K562 (cell line): Measurements from ENCODE around the gene LYPD4. TPM values are rescaled to one million over a fixed set of nuclear protein-coding genes. Genes with fewer than 3 reads are reported as not detected.

Source experiments
- CBFA2T2 ChIP-seq: fragments of 450-650 bp; conservative IDR thresholded peaks from 2 replicates; pipeline ENCODE4 v1.6.1; 2017; ENCODE audit warnings: mild to moderate bottlenecking
- CREB3L1 ChIP-seq: fragments of 450-650 bp; IDR thresholded peaks from 2 replicates; pipeline ENCODE4 v1.6.1; 2014; ENCODE audit warnings: low read depth, mild to moderate bottlenecking, moderate library complexity, borderline replicate concordance
- ESRRA ChIP-seq: fragments of 450-650 bp; IDR thresholded peaks from 2 replicates; pipeline ENCODE4 v1.6.1; 2014; ENCODE audit warnings: low read depth, mild to moderate bottlenecking, moderate library complexity, borderline replicate concordance
- PBX2 ChIP-seq, 2 experiments: IDR thresholded peaks in 1 of 2; conservative IDR thresholded peaks in 1 of 2; 2 replicates each; pipeline ENCODE4 v1.6.1; 2016; ENCODE audit warnings: low read depth in 2 of 2, mild to moderate bottlenecking in 1 of 2, missing compliant biosample characterization in 1 of 2, missing genetic modification characterization in 1 of 2, moderate library complexity in 1 of 2
- PHB ChIP-seq: fragments of 250-450 bp; sonication (Bioruptor Pico); IDR thresholded peaks from 2 replicates; pipeline ENCODE4 v1.5.0; 2021
- REST ChIP-seq, 2 experiments: fragments of 450-650 bp; formaldehyde crosslinking in 1 of 2; IDR thresholded peaks; 2 replicates each; pipeline versions ENCODE4 v1.4.0 to v1.6.1; 2014 to 2020; ENCODE audit warnings: mild to moderate bottlenecking in 2 of 2, borderline replicate concordance in 1 of 2, low read depth in 1 of 2
- SMARCA5 ChIP-seq: fragments of 450-650 bp; IDR thresholded peaks from 2 replicates; pipeline ENCODE4 v1.6.1; 2016
- SNIP1 ChIP-seq: fragments of 450-650 bp; IDR thresholded peaks from 2 replicates; pipeline ENCODE4 v1.7.1; 2017; ENCODE audit warnings: low read depth, mild to moderate bottlenecking
- SRSF1 ChIP-seq: fragments of 200-400 bp; formaldehyde crosslinking; IDR thresholded peaks from 2 replicates; pipeline ENCODE4 v1.6.1; 2017; ENCODE audit warnings: mild to moderate bottlenecking, low read depth, low read length, moderate library complexity
- TCF15 ChIP-seq: fragments of 250-450 bp; sonication (Bioruptor Pico); IDR thresholded peaks from 2 replicates; pipeline ENCODE4 v1.8.0; 2022; ENCODE audit warnings: moderate library complexity, mild to moderate bottlenecking, inconsistent platforms
- ZNF121 ChIP-seq: sonication (generic); formaldehyde crosslinking; conservative IDR thresholded peaks from 2 replicates; pipeline ENCODE4 v1.8.0; 2022; ENCODE audit warnings: missing genetic modification reagents
- ZNF766 ChIP-seq: fragments of 200-800 bp; sonication (Bioruptor generic); conservative IDR thresholded peaks from 2 replicates; pipeline ENCODE4 v1.6.1; 2016; ENCODE audit warnings: missing genetic modification characterization, missing compliant biosample characterization
- polyA plus RNA-seq, 8 experiments: library from polyadenylated mRNA; depleted of rRNA in 4 of 8; stranded (reverse) in 5 of 8; unstranded in 3 of 8; fragments of >200 nt; fragmentation: Nextera tagmentation in 2 of 8; fragmentation: Illumina TruSeq in 1 of 8; extraction: Ambion mirVana in 2 of 8; extraction: Trizol in 1 of 8; gene quantifications; 2 replicates each; pipeline versions ENCODE4 v1.2.1 to v1.2.3, GENCODE V29; 2011 to 2014; ENCODE audit warnings: inconsistent platforms in 1 of 8, missing spikeins in 1 of 8
- total RNA-seq, 7 experiments: library from RNA; depleted of rRNA in 6 of 7; stranded (reverse); fragments of >200 nt in 6 of 7; fragmentation: Illumina TruSeq in 2 of 7; extraction: Trizol in 2 of 7; gene quantifications; 2 replicates each; pipeline versions ENCODE4 v1.2.1 to v1.2.3, GENCODE V29; 2011 to 2021; ENCODE audit warnings: low replicate concordance in 1 of 7

Gene LYPD4
- total and polyA plus RNA-seq, 9 of the 15 experiments (the other 6 are each of a cell fraction or from before 2014, with no cell fraction given) = 0.11 TPM; not detected in 8

- TF ChIP-seq REST (IDR thresholded peaks at IDR 0.05; ENCODE audit: borderline replicate concordance) (peak; percentile 35; the same call in 1 of the 2 replicates), REST (CRISPR knock-in tag; IDR thresholded peaks at IDR 0.05; ENCODE audit: low read depth) (peak; percentile 82; the same call in 1 of the 2 replicates), SNIP1 (peak; percentile 100), ZNF121 (CRISPR knock-in tag) (no peak), CBFA2T2 (no peak), TCF15 (CRISPR knock-in tag) (peak; percentile 87; the same call in 1 of the 2 replicates), SMARCA5 (peak; percentile 99), CREB3L1 (peak; percentile 99), PHB (CRISPR knock-in tag) (no peak), ESRRA (peak; percentile 82), PBX2 (CRISPR knock-in tag; IDR thresholded peaks at IDR 0.05; ENCODE audit: low read depth) (peak; percentile 60), PBX2 (tag; conservative IDR thresholded peaks at IDR 0.05; ENCODE audit: low read depth) (peak; percentile 75), ZNF766 (CRISPR knock-in tag) (peak; percentile 60; the same call in 1 of the 2 replicates), SRSF1 (no peak)
Measured at GRCh38 chr19:41883821-41884733, 39.6 kb upstream of the LYPD4 start (continued).
